NOMO-1 (cell line): ENCODE measurements around the gene ZSWIM1.
"Not testable (repeated sequence)": the region's sequence is repeated elsewhere in the genome, so short reads cannot be mapped to it uniquely, and the experiment has no call there.

ENCODE experiments used
- DNase-seq, 2 experiments: peaks; one replicate each; lab custom pipeline; 2025; ENCODE audit not compliant: unreplicated experiment in 2 of 2; lab: John Stamatoyannopoulos, UW

ZSWIM1 gene

GRCh38 chr20:45853484-45853883 lies 27.5 kb upstream of the ZSWIM1 start:
- no peak for DNase-seq

GRCh38 chr20:45857114-45857881 lies 23.7 kb upstream of the ZSWIM1 start, which contains the start of the genes ACOT8 and ZSWIM3:
Gene ACOT8 (minus strand): TSS chr20:45857392. CDS start chr20:45857315, 77 bp downstream.
Gene ZSWIM3 (plus strand): TSS chr20:45857614. CDS start chr20:45857826, 212 bp downstream.
- peak; percentile 98 to 99 for DNase-seq

GRCh38 chr20:45857882-45858216 lies 23.2 kb upstream of the ZSWIM1 start:
- DNase-seq, result peak; percentile 46 to 68

- DNase-seq, result no peak
Observed at GRCh38 chr20:45859916-45860315, 21.1 kb upstream of the ZSWIM1 start.

- DNase-seq, result no peak
Observed at GRCh38 chr20:45860560-45861220, 20.3 kb upstream of the ZSWIM1 start.

- DNase-seq, result no peak
Observed at GRCh38 chr20:45861221-45862075, 19.6 kb upstream of the ZSWIM1 start.

GRCh38 chr20:45863543-45864470 lies 17.2 kb upstream of the ZSWIM1 start:
- no peak for DNase-seq

GRCh38 chr20:45866454-45866853 lies 14.6 kb upstream of the ZSWIM1 start:
- DNase-seq, result no peak

- DNase-seq, result no peak
Observed at GRCh38 chr20:45867136-45867818, 13.8 kb upstream of the ZSWIM1 start.

GRCh38 chr20:45867819-45868176 lies 13.2 kb upstream of the ZSWIM1 start:
- DNase-seq, result no peak

GRCh38 chr20:45872626-45873025 lies 8.4 kb upstream of the ZSWIM1 start:
- DNase-seq, result no peak

- DNase-seq, result no peak
Observed at GRCh38 chr20:45873409-45874103, 7.5 kb upstream of the ZSWIM1 start.

- DNase-seq, result not testable (repeated sequence)
Observed at GRCh38 chr20:45874104-45874481, 6.9 kb upstream of the ZSWIM1 start.

- DNase-seq, result no peak
Observed at GRCh38 chr20:45874576-45874975, 6.5 kb upstream of the ZSWIM1 start.

- DNase-seq, result no peak
Observed at GRCh38 chr20:45878076-45878761, 2.8 kb upstream of the ZSWIM1 start.

- no peak for DNase-seq
Observed at GRCh38 chr20:45882469-45883099, 1.6 kb downstream of the ZSWIM1 start.

- no peak for DNase-seq
Observed at GRCh38 chr20:45883100-45883469, 2.1 kb downstream of the ZSWIM1 start.
